HepG2 (cell line): Measurements from ENCODE around the gene PRRC2A. TPM values are rescaled to one million over a fixed set of nuclear protein-coding genes. Genes with fewer than 3 reads are reported as not detected.
A peak's percentile ranks its signal among the peaks of the same experiment; 100 is the strongest.

ENCODE experiments used
- CHD4 ChIP-seq: fragments of 200-600 bp; sonication (generic); IDR thresholded peaks from 2 replicates; pipeline ENCODE4 v1.7.0; 2017; ENCODE audit warnings: mild to moderate bottlenecking, low read length, borderline replicate concordance
- ETV6 ChIP-seq: sonication (generic); formaldehyde crosslinking; conservative IDR thresholded peaks from 2 replicates; pipeline ENCODE4 v1.4.0; 2020; ENCODE audit warnings: missing genetic modification reagents
- FOXP1 ChIP-seq, 2 experiments: fragments of 450-650 bp in 1 of 2; IDR thresholded peaks; 2 replicates each; pipeline ENCODE4 v1.6.1; 2017 to 2018; ENCODE audit warnings: antibody characterized with exemption in 1 of 2
- GABPA ChIP-seq, 2 experiments: IDR thresholded peaks; 2 replicates each; pipeline ENCODE4 v1.6.1; 2011 to 2016; ENCODE audit warnings: low read depth in 2 of 2, low read length in 1 of 2, missing biosample characterization in 1 of 2, missing genetic modification characterization in 1 of 2
- HMG20A ChIP-seq: IDR thresholded peaks from 2 replicates; pipeline ENCODE4 v1.6.1; 2016; ENCODE audit warnings: borderline replicate concordance
- KDM5B ChIP-seq: sonication (generic); formaldehyde crosslinking; IDR thresholded peaks from 2 replicates; pipeline ENCODE4 v1.4.0; 2020; ENCODE audit warnings: missing genetic modification reagents, mild to moderate bottlenecking, borderline replicate concordance
- KLF9 ChIP-seq: IDR thresholded peaks from 2 replicates; pipeline ENCODE4 v1.6.1; 2016; ENCODE audit warnings: low read depth
- MED1 ChIP-seq: sonication (generic); formaldehyde crosslinking; IDR thresholded peaks from 2 replicates; pipeline ENCODE4 v1.4.0; 2020; ENCODE audit warnings: missing genetic modification reagents
- NR2F2 ChIP-seq: IDR thresholded peaks from 2 replicates; pipeline ENCODE4 v1.6.1; 2012; ENCODE audit warnings: low read depth, inconsistent platforms, borderline replicate concordance
- SNAI1 ChIP-seq: sonication (generic); formaldehyde crosslinking; IDR thresholded peaks from 2 replicates; pipeline ENCODE4 v1.5.0; 2020; ENCODE audit warnings: mild to moderate bottlenecking, missing genetic modification reagents, borderline replicate concordance
- TAF1 ChIP-seq: sonication (generic); formaldehyde crosslinking; IDR thresholded peaks from 2 replicates; pipeline ENCODE4 v1.4.0; 2020; ENCODE audit warnings: missing genetic modification reagents
- TOE1 ChIP-seq: sonication (generic); formaldehyde crosslinking; IDR thresholded peaks from 2 replicates; pipeline ENCODE4 v1.4.0; 2020; ENCODE audit warnings: mild to moderate bottlenecking, missing genetic modification reagents
- TRIM24 ChIP-seq: sonication (generic); formaldehyde crosslinking; IDR thresholded peaks from 2 replicates; pipeline ENCODE4 v1.8.0; 2022; ENCODE audit warnings: mild to moderate bottlenecking, missing genetic modification reagents
- ZC3H13 ChIP-seq: sonication (generic); formaldehyde crosslinking; IDR thresholded peaks from 2 replicates; pipeline ENCODE4 v1.8.1; 2023; ENCODE audit warnings: mild to moderate bottlenecking, missing genetic modification reagents, moderate library complexity
- ZNF12 ChIP-seq: sonication (generic); formaldehyde crosslinking; IDR thresholded peaks from 2 replicates; pipeline ENCODE4 v1.5.0; 2020; ENCODE audit warnings: missing genetic modification reagents
- ZNF501 ChIP-seq: sonication (generic); formaldehyde crosslinking; IDR thresholded peaks from 2 replicates; pipeline ENCODE4 v1.5.1; 2020; ENCODE audit warnings: mild to moderate bottlenecking, moderate library complexity, missing genetic modification reagents
- ZNF550 ChIP-seq: sonication (generic); formaldehyde crosslinking; IDR thresholded peaks from 2 replicates; pipeline ENCODE4 v1.4.0; 2020; ENCODE audit warnings: mild to moderate bottlenecking, missing genetic modification reagents, borderline replicate concordance
- ZNF670 ChIP-seq: sonication (generic); formaldehyde crosslinking; IDR thresholded peaks from 2 replicates; pipeline ENCODE4 v1.8.0; 2022; ENCODE audit warnings: mild to moderate bottlenecking, missing genetic modification reagents, borderline replicate concordance
- ZNF775 ChIP-seq: sonication (generic); formaldehyde crosslinking; IDR thresholded peaks from 2 replicates; pipeline ENCODE4 v1.4.0; 2020; ENCODE audit warnings: missing genetic modification reagents, mild to moderate bottlenecking, moderate library complexity, borderline replicate concordance
- polyA plus RNA-seq, 8 experiments: library from polyadenylated mRNA; depleted of rRNA in 3 of 8; stranded (reverse) in 7 of 8; unstranded in 1 of 8; fragments of >200 nt; fragmentation: Illumina TruSeq in 4 of 8; extraction: Trizol in 4 of 8; gene quantifications; 2 replicates each; pipeline versions ENCODE4 v1.2.1 to v1.2.3, GENCODE V29; 2011 to 2016; ENCODE audit warnings: low read depth in 4 of 8, missing spikeins in 1 of 8, mixed read lengths in 1 of 8; ENCODE audit not compliant: insufficient read depth in 1 of 8
- total RNA-seq, 5 experiments: library from RNA; depleted of rRNA; stranded (reverse); fragments of >200 nt; fragmentation: Illumina TruSeq; extraction: Trizol; gene quantifications; 2 replicates each; pipeline ENCODE4 v1.2.3, GENCODE V29; 2016; ENCODE audit warnings: low read depth in 1 of 5
- TF ChIP-seq, protein P1 (sequence below): sonication (generic); formaldehyde crosslinking; IDR thresholded peaks from 2 replicates; pipeline ENCODE4 v1.5.0; 2020; ENCODE audit warnings: mild to moderate bottlenecking, missing genetic modification reagents, borderline replicate concordance
- TF ChIP-seq, protein P2 (sequence below): fragments of 450-650 bp; IDR thresholded peaks from 2 replicates; pipeline ENCODE4 v1.6.1; 2016
- TF ChIP-seq, protein P3 (sequence below): sonication (generic); formaldehyde crosslinking; conservative IDR thresholded peaks from 2 replicates; pipeline ENCODE4 v1.4.0; 2020; ENCODE audit warnings: missing genetic modification reagents
- TF ChIP-seq, protein P4 (sequence below): sonication (generic); formaldehyde crosslinking; IDR thresholded peaks from 2 replicates; pipeline ENCODE4 v1.8.1; 2023; ENCODE audit warnings: missing genetic modification reagents, mild to moderate bottlenecking, borderline replicate concordance
- TF ChIP-seq, protein P5 (sequence below): IDR thresholded peaks from 2 replicates; pipeline ENCODE4 v1.6.1; 2012; ENCODE audit warnings: inconsistent platforms
- TF ChIP-seq, protein P6 (sequence below): sonication (generic); formaldehyde crosslinking; IDR thresholded peaks from 2 replicates; pipeline ENCODE4 v1.5.0; 2020; ENCODE audit warnings: missing genetic modification reagents

PRRC2A gene
- total and polyA plus RNA-seq, 2 of the 13 experiments (the other 11 are each of a cell fraction or from before 2014, with no cell fraction given) = 38.9 to 47.4 TPM

DNA sequence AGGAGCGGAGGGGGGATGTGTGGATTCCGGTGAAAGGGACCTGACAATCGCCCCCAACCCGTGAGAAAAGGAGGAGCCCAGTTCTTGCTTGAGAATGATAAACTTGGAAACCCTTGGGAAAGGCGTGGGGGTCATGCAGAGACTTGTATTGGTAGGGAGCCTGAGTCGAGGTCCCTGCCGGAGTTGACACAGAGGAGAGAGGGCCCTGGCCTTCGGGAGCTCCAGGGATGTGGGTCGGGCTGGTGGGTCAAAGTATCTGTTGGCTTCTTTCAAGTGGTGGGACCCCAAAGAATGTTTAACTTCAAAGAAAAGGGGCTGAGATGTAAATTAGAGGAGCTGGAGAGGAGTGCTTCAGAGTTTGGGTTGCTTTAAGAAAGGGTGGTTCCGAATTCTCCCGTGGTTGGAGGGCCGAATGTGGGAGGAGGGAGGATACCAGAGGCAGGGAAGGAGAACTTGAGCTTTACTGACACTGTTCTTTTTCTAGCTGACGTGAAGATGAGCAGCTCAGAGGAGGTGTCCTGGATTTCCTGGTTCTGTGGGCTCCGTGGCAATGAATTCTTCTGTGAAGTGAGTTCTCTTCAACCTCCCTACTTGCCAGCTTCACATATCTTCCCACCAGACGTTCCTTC is 45.9 kb downstream of the PRRC2A start (continued):
- no peak for TF ChIP-seq NR2F2
- TF ChIP-seq, protein P1, sequence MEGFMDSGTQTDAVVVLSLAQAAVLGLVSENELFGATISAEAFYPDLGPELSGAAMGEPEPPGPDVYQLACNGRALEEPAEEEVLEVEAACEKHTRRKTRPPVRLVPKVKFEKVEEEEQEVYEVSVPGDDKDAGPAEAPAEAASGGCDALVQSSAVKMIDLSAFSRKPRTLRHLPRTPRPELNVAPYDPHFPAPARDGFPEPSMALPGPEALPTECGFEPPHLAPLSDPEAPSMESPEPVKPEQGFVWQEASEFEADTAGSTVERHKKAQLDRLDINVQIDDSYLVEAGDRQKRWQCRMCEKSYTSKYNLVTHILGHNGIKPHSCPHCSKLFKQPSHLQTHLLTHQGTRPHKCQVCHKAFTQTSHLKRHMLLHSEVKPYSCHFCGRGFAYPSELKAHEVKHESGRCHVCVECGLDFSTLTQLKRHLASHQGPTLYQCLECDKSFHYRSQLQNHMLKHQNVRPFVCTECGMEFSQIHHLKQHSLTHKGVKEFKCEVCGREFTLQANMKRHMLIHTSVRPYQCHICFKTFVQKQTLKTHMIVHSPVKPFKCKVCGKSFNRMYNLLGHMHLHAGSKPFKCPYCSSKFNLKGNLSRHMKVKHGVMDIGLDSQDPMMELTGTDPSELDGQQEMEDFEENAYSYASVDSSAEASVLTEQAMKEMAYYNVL (CRISPR knock-in tag) = no peak
- TF ChIP-seq, protein P2, sequence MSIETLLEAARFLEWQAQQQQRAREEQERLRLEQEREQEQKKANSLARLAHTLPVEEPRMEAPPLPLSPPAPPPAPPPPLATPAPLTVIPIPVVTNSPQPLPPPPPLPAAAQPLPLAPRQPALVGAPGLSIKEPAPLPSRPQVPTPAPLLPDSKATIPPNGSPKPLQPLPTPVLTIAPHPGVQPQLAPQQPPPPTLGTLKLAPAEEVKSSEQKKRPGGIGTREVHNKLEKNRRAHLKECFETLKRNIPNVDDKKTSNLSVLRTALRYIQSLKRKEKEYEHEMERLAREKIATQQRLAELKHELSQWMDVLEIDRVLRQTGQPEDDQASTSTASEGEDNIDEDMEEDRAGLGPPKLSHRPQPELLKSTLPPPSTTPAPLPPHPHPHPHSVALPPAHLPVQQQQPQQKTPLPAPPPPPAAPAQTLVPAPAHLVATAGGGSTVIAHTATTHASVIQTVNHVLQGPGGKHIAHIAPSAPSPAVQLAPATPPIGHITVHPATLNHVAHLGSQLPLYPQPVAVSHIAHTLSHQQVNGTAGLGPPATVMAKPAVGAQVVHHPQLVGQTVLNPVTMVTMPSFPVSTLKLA = no peak
- TF ChIP-seq KDM5B = no peak; the same call in 1 of the 2 replicates
- TF ChIP-seq GABPA (IDR thresholded peaks at IDR 0.05; ENCODE audit: low read depth, low read length) = no peak
- no peak for TF ChIP-seq GABPA (CRISPR knock-in tag; IDR thresholded peaks at IDR 0.05; ENCODE audit: low read depth)
- no peak for TF ChIP-seq TAF1 (CRISPR knock-in tag)
- TF ChIP-seq KLF9 = no peak
- 0 out of 2 replicates have a peak, but pooled peaks have one; percentile 6 for TF ChIP-seq SNAI1 (CRISPR knock-in tag)
- TF ChIP-seq, protein P3, sequence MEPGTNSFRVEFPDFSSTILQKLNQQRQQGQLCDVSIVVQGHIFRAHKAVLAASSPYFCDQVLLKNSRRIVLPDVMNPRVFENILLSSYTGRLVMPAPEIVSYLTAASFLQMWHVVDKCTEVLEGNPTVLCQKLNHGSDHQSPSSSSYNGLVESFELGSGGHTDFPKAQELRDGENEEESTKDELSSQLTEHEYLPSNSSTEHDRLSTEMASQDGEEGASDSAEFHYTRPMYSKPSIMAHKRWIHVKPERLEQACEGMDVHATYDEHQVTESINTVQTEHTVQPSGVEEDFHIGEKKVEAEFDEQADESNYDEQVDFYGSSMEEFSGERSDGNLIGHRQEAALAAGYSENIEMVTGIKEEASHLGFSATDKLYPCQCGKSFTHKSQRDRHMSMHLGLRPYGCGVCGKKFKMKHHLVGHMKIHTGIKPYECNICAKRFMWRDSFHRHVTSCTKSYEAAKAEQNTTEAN (CRISPR knock-in tag) = no peak
- no peak for TF ChIP-seq TRIM24 (CRISPR knock-in tag)
- TF ChIP-seq FOXP1 (IDR thresholded peaks at IDR 0.05) = no peak
- TF ChIP-seq FOXP1 (CRISPR knock-in tag; IDR thresholded peaks at IDR 0.05) = no peak
- no peak for TF ChIP-seq ZNF775
- TF ChIP-seq, protein P4, sequence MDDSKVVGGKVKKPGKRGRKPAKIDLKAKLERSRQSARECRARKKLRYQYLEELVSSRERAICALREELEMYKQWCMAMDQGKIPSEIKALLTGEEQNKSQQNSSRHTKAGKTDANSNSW (CRISPR knock-in tag) = no peak
- TF ChIP-seq, protein P5, sequence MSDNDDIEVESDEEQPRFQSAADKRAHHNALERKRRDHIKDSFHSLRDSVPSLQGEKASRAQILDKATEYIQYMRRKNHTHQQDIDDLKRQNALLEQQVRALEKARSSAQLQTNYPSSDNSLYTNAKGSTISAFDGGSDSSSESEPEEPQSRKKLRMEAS = no peak
- TF ChIP-seq ZNF12 (CRISPR knock-in tag) = no peak
- TF ChIP-seq MED1 (CRISPR knock-in tag) = 0 out of 2 replicates have a peak, but pooled peaks have one; percentile 9
- 0 out of 2 replicates have a peak, but pooled peaks have one; percentile 86 for TF ChIP-seq ZNF550 (CRISPR knock-in tag)
- TF ChIP-seq, protein P6, sequence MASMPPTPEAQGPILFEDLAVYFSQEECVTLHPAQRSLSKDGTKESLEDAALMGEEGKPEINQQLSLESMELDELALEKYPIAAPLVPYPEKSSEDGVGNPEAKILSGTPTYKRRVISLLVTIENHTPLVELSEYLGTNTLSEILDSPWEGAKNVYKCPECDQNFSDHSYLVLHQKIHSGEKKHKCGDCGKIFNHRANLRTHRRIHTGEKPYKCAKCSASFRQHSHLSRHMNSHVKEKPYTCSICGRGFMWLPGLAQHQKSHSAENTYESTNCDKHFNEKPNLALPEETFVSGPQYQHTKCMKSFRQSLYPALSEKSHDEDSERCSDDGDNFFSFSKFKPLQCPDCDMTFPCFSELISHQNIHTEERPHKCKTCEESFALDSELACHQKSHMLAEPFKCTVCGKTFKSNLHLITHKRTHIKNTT = no peak
- TF ChIP-seq HMG20A (CRISPR knock-in tag) = no peak
- TF ChIP-seq ZNF670 (CRISPR knock-in tag) = 0 out of 2 replicates have a peak, but pooled peaks have one; percentile 37
- TF ChIP-seq CHD4 = no peak
- no peak for TF ChIP-seq ETV6 (CRISPR knock-in tag)
- TF ChIP-seq ZNF501 = no peak
- TF ChIP-seq ZC3H13 (CRISPR knock-in tag) = no peak
- TF ChIP-seq TOE1 (CRISPR knock-in tag) = no peak
